Uterus (tissue), 2 donors: Measurements from ENCODE around the gene KCNT2.

Experiments used
- CTCF ChIP-seq, 4 experiments: fragments of 200-600 bp in 2 of 4; fragments of 450-650 bp in 2 of 4; sonication (generic) in 2 of 4; IDR thresholded peaks; one replicate each; pipeline ENCODE4 v1.5.1; 2016 to 2019; ENCODE audit warnings: antibody characterized with exemption in 4 of 4, mild to moderate bottlenecking in 2 of 4, moderate library complexity in 1 of 4
- POLR2A ChIP-seq, 2 donors: fragments of 450-650 bp; IDR thresholded peaks; one replicate each; pipeline ENCODE4 v1.6.1; 2016; ENCODE audit warnings: antibody characterized with exemption in 2 of 2, mild to moderate bottlenecking in 1 of 2, moderate library complexity in 1 of 2

GRCh38 chr1:196427976-196428734 lies 180.1 kb downstream of the KCNT2 start:
- TF ChIP-seq CTCF (IDR thresholded peaks at IDR 0.05) (no peak), POLR2A (IDR thresholded peaks at IDR 0.05) (no peak)
